Measurements from ENCODE around the gene CDK17.

CDK17 gene

GRCh38 chr12:96399919-96400630 is at the start of gene CDK17:
TSS of gene CDK17 (minus strand) at chr12:96400439. CDS start at chr12:96334836, 65,603 bp downstream.
- Histone ChIP-seq H3K4me1 (ENCODE audit: insufficient read depth, low read length) (peaks cover 52% of the 10 kb centered on the region), H3K36me3 (ENCODE audit: insufficient read depth, low read depth, low read length) (no peaks in the 10 kb centered on the region), H3K9me3 (ENCODE audit: insufficient read depth, low read depth, low read length) (no peaks in the 10 kb centered on the region), H3K4me3 (ENCODE audit: low read length) (peak within 1 kb of the TSS; percentile 87), H3K27me3 (ENCODE audit: insufficient read depth, low read length) (peaks cover 12% of the 10 kb centered on the region; the same call in 1 of the 2 replicates), H3K9ac (ENCODE audit: low read depth, low read length) (peak within 1 kb of the TSS; percentile 65; the same call in 1 of the 2 replicates), H3K27ac (ENCODE audit: low read length) (no peak within 1 kb of the TSS)

DNA sequence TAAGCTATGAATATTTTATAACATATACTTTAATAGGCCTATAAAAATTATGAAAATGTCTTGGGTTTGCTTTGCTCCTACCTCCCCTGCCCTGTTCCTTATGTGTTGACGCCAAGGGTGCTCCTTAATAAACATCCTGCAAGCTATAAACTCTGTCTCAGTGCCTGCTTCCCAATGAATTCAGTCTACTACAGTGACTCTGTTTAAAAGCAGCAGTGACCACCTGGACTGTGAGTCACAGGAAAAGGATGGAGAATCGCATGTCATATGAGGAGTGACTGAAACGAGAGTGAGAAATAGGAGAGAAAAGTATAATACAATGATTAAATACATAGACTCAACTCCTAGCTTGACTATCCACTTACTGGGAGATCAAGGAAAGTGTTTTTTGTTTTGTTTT is 48.1 kb upstream of the CDK17 start:
- Histone ChIP-seq H3K4me1 (ENCODE audit: insufficient read depth, low read length) (no peaks in the 10 kb centered on the region), H3K4me3 (ENCODE audit: low read length) (no peak overlapping the region), H3K9ac (ENCODE audit: low read depth, low read length) (no peak overlapping the region), H3K27ac (ENCODE audit: low read length) (no peak overlapping the region), H3K36me3 (ENCODE audit: insufficient read depth, low read depth, low read length) (no peaks in the 10 kb centered on the region), H3K27me3 (ENCODE audit: insufficient read depth, low read length) (no peaks in the 10 kb centered on the region), H3K9me3 (ENCODE audit: insufficient read depth, low read depth, low read length) (no peaks in the 10 kb centered on the region)

DNA sequence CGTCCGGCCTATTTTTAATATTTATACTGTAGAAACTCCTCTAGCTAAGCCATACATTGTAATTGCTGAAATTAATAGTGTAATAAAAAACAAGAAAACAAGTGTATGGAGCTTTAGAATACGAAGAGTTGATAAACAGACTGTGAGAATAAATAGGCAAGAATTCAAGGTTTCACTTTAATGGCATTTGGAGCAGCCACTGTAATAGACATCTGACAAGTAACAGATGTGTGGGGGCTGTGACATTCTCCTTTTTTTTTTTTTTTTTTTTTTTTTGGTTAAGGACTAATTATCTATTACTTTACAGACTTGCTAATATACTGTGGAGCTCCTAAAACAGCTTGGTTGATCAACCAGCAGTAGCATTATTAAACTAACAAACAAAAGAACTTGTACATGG is 47.0 kb upstream of the CDK17 start:
- H3K27ac ChIP-seq (ENCODE audit: low read length), result no peak overlapping the region
- H3K36me3 ChIP-seq (ENCODE audit: insufficient read depth, low read depth, low read length), result no peaks in the 10 kb centered on the region
- H3K4me3 ChIP-seq (ENCODE audit: low read length), result no peak overlapping the region
- H3K9me3 ChIP-seq (ENCODE audit: insufficient read depth, low read depth, low read length), result no peaks in the 10 kb centered on the region
- no peaks in the 10 kb centered on the region for H3K4me1 ChIP-seq (ENCODE audit: insufficient read depth, low read length)
- H3K9ac ChIP-seq (ENCODE audit: low read depth, low read length), result no peak overlapping the region
- H3K27me3 ChIP-seq (ENCODE audit: insufficient read depth, low read length), result no peaks in the 10 kb centered on the region

GRCh38 chr12:96445691-96446583 is 45.7 kb upstream of the CDK17 start:
- Histone ChIP-seq H3K9me3 (ENCODE audit: insufficient read depth, low read depth, low read length) (no peaks in the 10 kb centered on the region), H3K27me3 (ENCODE audit: insufficient read depth, low read length) (no peaks in the 10 kb centered on the region), H3K4me3 (ENCODE audit: low read length) (no peak overlapping the region), H3K36me3 (ENCODE audit: insufficient read depth, low read depth, low read length) (no peaks in the 10 kb centered on the region), H3K4me1 (ENCODE audit: insufficient read depth, low read length) (no peaks in the 10 kb centered on the region), H3K27ac (ENCODE audit: low read length) (no peak overlapping the region), H3K9ac (ENCODE audit: low read depth, low read length) (no peak overlapping the region)

DNA sequence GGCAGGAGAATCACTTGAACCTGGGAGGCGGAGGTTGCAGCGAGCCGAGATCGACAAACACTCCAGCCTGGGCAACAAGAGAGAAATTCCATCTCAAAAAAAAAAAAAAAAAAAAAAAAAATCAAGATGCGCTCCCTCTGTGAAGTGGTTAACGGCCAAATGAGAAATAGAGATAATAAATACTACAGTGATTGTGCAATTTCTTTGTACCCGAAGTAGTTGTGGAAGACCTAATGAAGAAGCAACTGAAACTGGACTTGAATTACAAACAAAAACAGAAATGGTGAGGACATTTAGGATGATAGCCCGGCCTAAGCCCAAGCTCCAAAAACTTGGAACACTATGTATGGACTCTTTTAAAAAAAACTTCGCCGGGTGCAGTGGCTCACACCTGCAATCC is 44.2 kb upstream of the CDK17 start:
- no peak overlapping the region for H3K4me3 ChIP-seq (ENCODE audit: low read length)
- no peaks in the 10 kb centered on the region for H3K4me1 ChIP-seq (ENCODE audit: insufficient read depth, low read length)
- H3K27ac ChIP-seq (ENCODE audit: low read length), result no peak overlapping the region
- no peak overlapping the region for H3K9ac ChIP-seq (ENCODE audit: low read depth, low read length)
- H3K27me3 ChIP-seq (ENCODE audit: insufficient read depth, low read length), result no peaks in the 10 kb centered on the region
- no peaks in the 10 kb centered on the region for H3K36me3 ChIP-seq (ENCODE audit: insufficient read depth, low read depth, low read length)
- H3K9me3 ChIP-seq (ENCODE audit: insufficient read depth, low read depth, low read length), result no peaks in the 10 kb centered on the region

DNA sequence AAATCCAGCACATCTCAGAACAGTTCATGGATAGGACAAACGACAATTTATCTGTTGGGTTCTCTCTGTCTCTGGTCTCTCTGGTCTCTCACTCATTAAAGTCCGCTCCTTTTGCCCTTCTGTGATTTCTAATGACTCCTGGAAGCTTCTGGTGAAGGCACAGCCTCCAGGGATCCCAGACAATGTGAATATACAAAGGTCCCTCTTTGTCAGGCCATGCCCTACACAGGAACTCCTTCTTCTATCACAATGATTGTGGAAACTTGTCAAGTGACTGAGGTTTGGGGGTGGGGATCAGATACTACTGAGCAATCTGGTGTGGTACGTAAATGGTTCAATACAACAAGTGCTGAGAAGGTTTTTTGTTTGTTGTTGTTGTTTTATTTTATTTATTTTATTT is 42.7 kb upstream of the CDK17 start:
- Histone ChIP-seq H3K27me3 (ENCODE audit: insufficient read depth, low read length) (no peaks in the 10 kb centered on the region), H3K4me3 (ENCODE audit: low read length) (no peak overlapping the region), H3K4me1 (ENCODE audit: insufficient read depth, low read length) (no peaks in the 10 kb centered on the region), H3K9me3 (ENCODE audit: insufficient read depth, low read depth, low read length) (no peaks in the 10 kb centered on the region), H3K9ac (ENCODE audit: low read depth, low read length) (no peak overlapping the region), H3K36me3 (ENCODE audit: insufficient read depth, low read depth, low read length) (no peaks in the 10 kb centered on the region), H3K27ac (ENCODE audit: low read length) (no peak overlapping the region)

DNA sequence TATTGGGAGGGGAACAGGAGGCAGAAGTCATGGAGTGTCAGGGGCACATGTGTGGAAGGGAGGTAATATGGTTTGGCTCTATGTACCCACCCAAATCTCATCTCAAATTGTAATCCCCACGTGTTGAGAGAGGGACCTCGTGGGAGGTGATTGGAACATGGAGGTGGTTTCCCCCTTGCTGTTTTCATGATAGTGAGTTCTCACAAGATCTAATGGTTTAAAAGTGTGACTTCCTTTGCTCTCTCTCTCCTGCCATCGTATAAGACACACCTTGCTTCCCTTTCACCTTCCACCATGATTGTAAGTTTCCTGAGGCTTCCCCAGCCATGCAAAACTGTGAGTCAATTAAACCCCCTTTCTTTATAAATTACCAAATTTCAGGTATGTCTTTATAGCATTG is 41.6 kb upstream of the CDK17 start:
- H3K4me1 ChIP-seq (ENCODE audit: insufficient read depth, low read length), result no peaks in the 10 kb centered on the region
- no peaks in the 10 kb centered on the region for H3K9me3 ChIP-seq (ENCODE audit: insufficient read depth, low read depth, low read length)
- H3K36me3 ChIP-seq (ENCODE audit: insufficient read depth, low read depth, low read length), result no peaks in the 10 kb centered on the region
- no peak overlapping the region for H3K9ac ChIP-seq (ENCODE audit: low read depth, low read length)
- no peaks in the 10 kb centered on the region for H3K27me3 ChIP-seq (ENCODE audit: insufficient read depth, low read length)
- no peak overlapping the region for H3K4me3 ChIP-seq (ENCODE audit: low read length)
- no peak overlapping the region for H3K27ac ChIP-seq (ENCODE audit: low read length)

DNA sequence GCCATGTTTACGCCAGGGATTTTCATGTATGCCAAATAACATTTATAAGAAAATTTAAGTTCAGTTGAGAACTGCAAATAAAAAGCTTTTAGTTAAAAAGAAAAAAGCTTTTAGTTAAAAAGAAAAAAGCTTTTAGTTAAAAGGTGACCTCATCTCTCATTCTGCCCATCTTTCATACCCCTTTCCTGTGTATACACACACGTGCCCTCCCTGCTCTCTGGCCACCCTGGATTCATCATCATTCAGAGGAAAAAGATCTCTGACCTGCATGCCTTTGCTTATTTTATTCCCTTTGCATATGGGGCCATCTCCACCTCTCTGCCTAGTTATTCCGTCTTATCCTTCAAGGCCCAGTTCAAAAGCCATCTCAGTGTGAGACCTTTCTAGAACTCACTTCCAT is 38.1 kb upstream of the CDK17 start:
- no peak overlapping the region for H3K9ac ChIP-seq (ENCODE audit: low read depth, low read length)
- no peaks in the 10 kb centered on the region for H3K36me3 ChIP-seq (ENCODE audit: insufficient read depth, low read depth, low read length)
- no peak overlapping the region for H3K4me3 ChIP-seq (ENCODE audit: low read length)
- H3K27ac ChIP-seq (ENCODE audit: low read length), result no peak overlapping the region
- no peaks in the 10 kb centered on the region for H3K27me3 ChIP-seq (ENCODE audit: insufficient read depth, low read length)
- no peaks in the 10 kb centered on the region for H3K4me1 ChIP-seq (ENCODE audit: insufficient read depth, low read length)
- no peaks in the 10 kb centered on the region for H3K9me3 ChIP-seq (ENCODE audit: insufficient read depth, low read depth, low read length)

DNA sequence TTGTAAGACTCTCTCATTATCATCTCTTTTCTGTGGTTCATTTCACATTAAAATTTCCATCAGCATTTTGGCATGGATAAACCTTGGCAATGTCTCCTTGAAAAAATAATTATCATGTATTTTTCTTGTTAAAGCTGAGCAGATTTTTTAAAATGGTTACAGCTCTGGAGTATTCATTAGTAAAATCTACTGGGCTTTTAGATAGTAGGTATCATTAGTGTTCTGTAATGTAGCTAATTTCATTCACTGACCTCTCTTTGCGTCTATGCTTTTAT is 36.9 kb upstream of the CDK17 start:
- H3K27me3 ChIP-seq (ENCODE audit: insufficient read depth, low read length), result no peaks in the 10 kb centered on the region
- H3K4me3 ChIP-seq (ENCODE audit: low read length), result no peak overlapping the region
- H3K9me3 ChIP-seq (ENCODE audit: insufficient read depth, low read depth, low read length), result no peaks in the 10 kb centered on the region
- H3K9ac ChIP-seq (ENCODE audit: low read depth, low read length), result no peak overlapping the region
- H3K27ac ChIP-seq (ENCODE audit: low read length), result no peak overlapping the region
- no peaks in the 10 kb centered on the region for H3K36me3 ChIP-seq (ENCODE audit: insufficient read depth, low read depth, low read length)
- no peaks in the 10 kb centered on the region for H3K4me1 ChIP-seq (ENCODE audit: insufficient read depth, low read length)

GRCh38 chr12:96436366-96437170 is 36.3 kb upstream of the CDK17 start:
- Histone ChIP-seq H3K27me3 (ENCODE audit: insufficient read depth, low read length) (no peaks in the 10 kb centered on the region), H3K27ac (ENCODE audit: low read length) (no peak overlapping the region), H3K9ac (ENCODE audit: low read depth, low read length) (no peak overlapping the region), H3K9me3 (ENCODE audit: insufficient read depth, low read depth, low read length) (no peaks in the 10 kb centered on the region), H3K36me3 (ENCODE audit: insufficient read depth, low read depth, low read length) (no peaks in the 10 kb centered on the region), H3K4me1 (ENCODE audit: insufficient read depth, low read length) (no peaks in the 10 kb centered on the region), H3K4me3 (ENCODE audit: low read length) (no peak overlapping the region)

DNA sequence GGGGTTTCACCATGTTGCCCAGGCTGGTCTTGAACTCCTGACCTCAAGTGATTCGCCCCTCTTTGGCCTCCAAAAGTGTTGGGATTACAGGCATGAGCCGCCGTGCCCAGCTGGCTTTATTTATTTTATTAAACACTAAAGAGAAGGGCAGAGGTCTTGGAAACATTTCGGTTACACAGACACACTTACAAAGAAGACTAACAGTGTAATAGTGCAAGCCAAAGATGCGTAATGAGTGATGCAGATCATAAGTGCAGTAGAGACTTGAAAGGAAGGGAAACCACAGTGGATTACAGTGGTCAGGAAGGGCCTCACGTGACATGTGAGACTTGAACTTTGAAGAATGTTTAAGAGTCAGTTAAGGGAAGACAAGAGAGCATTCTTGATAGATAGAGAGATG is 33.9 kb upstream of the CDK17 start:
- H3K27me3 ChIP-seq (ENCODE audit: insufficient read depth, low read length), result no peaks in the 10 kb centered on the region
- H3K9me3 ChIP-seq (ENCODE audit: insufficient read depth, low read depth, low read length), result no peaks in the 10 kb centered on the region
- no peak overlapping the region for H3K27ac ChIP-seq (ENCODE audit: low read length)
- H3K4me1 ChIP-seq (ENCODE audit: insufficient read depth, low read length), result no peaks in the 10 kb centered on the region
- H3K36me3 ChIP-seq (ENCODE audit: insufficient read depth, low read depth, low read length), result no peaks in the 10 kb centered on the region
- H3K4me3 ChIP-seq (ENCODE audit: low read length), result no peak overlapping the region
- H3K9ac ChIP-seq (ENCODE audit: low read depth, low read length), result no peak overlapping the region

All from iPS-20b (cell line).